BJ (cell line): ENCODE results near the gene TOMT. TPM values are rescaled to one million over a fixed set of nuclear protein-coding genes. Genes with fewer than 3 reads are reported as not detected.
"Not testable (repeated sequence)": the region's sequence is repeated elsewhere in the genome, so short reads cannot be mapped to it uniquely, and the experiment has no call there.

ENCODE experiments used
- CTCF ChIA-PET: fragments of 350-600 bp; formaldehyde crosslinking; extraction: SDS; loops from one replicate; lab custom pipeline; 2021; ENCODE audit warnings: antibody characterized with exemption, inconsistent platforms; lab: Yijun Ruan, JAX
- POLR2A ChIA-PET: fragments of 300-600 bp; sonication (Branson Sonifier 250); formaldehyde crosslinking; extraction: SDS; loops from one replicate; lab custom pipeline; 2021; ENCODE audit warnings: antibody characterized with exemption; lab: Charles Lee
- DNase-seq: peaks from one replicate; pipeline ENCODE4 v3.0.0-alpha.2; 2011; ENCODE audit warnings: low read depth
- H3K27me3 ChIP-seq: 2 replicates; pipeline ENCODE4 v1.6.0; 2011; ENCODE audit warnings: low read length; ENCODE audit not compliant: control insufficient read depth, insufficient read depth
- H3K36me3 ChIP-seq: 2 replicates; pipeline ENCODE4 v1.5.1; 2011; ENCODE audit warnings: low read length; ENCODE audit not compliant: control insufficient read depth, insufficient read depth
- H3K4me3 ChIP-seq: 2 replicates; pipeline ENCODE4 v1.5.1; 2011; ENCODE audit warnings: low read depth, mild to moderate bottlenecking, control low read depth, low read length
- polyA plus RNA-seq: library from polyadenylated mRNA; depleted of rRNA; stranded (reverse); fragments of >200 nt; gene quantifications from 2 replicates; pipeline ENCODE4 v1.2.3, GENCODE V29; 2011
- TF ChIP-seq, protein P1 (sequence below): IDR thresholded peaks from 2 replicates; pipeline ENCODE4 v1.5.1; 2011; ENCODE audit warnings: low read depth, mild to moderate bottlenecking, control low read depth, inconsistent platforms, low read length, moderate library complexity; ENCODE audit not compliant: insufficient read depth

Gene TOMT
- polyA plus RNA-seq, 1 experiment: not detected

DNA sequence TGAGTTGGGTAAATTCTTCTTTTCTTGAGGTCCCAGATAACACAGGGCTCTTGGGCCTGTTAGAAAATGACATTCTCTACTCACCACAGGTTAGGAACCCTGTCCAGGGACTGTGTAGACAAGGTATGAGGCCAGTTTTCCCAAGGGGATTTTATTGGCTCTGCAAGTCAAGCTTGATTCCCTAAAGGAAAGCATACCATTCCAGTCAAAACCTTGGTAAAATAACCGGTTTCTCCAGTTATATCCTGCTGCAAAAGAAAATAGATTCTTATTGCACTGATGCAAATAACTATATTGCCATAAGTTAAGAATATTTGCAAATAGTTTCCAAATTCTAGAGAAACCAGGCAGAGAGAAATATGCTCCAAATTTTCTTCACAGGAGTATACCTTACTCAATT lies 20.2 kb downstream of the TOMT start:
- ChIA-PET POLR2A (no interaction called here), CTCF (interaction anchor here (1.2 kb wide), 2 partner anchors 9 to 305 kb away, joined by 3 to 4 read pairs; no protein-coding TSS in a partner anchor)
- no peaks in the 10 kb centered on the region for H3K27me3 ChIP-seq
- H3K4me3 ChIP-seq: no peak overlapping the region
- TF ChIP-seq, protein P1, sequence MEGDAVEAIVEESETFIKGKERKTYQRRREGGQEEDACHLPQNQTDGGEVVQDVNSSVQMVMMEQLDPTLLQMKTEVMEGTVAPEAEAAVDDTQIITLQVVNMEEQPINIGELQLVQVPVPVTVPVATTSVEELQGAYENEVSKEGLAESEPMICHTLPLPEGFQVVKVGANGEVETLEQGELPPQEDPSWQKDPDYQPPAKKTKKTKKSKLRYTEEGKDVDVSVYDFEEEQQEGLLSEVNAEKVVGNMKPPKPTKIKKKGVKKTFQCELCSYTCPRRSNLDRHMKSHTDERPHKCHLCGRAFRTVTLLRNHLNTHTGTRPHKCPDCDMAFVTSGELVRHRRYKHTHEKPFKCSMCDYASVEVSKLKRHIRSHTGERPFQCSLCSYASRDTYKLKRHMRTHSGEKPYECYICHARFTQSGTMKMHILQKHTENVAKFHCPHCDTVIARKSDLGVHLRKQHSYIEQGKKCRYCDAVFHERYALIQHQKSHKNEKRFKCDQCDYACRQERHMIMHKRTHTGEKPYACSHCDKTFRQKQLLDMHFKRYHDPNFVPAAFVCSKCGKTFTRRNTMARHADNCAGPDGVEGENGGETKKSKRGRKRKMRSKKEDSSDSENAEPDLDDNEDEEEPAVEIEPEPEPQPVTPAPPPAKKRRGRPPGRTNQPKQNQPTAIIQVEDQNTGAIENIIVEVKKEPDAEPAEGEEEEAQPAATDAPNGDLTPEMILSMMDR: no peak
- H3K36me3 ChIP-seq: no peaks in the 10 kb centered on the region
- no peak for DNase-seq

DNA sequence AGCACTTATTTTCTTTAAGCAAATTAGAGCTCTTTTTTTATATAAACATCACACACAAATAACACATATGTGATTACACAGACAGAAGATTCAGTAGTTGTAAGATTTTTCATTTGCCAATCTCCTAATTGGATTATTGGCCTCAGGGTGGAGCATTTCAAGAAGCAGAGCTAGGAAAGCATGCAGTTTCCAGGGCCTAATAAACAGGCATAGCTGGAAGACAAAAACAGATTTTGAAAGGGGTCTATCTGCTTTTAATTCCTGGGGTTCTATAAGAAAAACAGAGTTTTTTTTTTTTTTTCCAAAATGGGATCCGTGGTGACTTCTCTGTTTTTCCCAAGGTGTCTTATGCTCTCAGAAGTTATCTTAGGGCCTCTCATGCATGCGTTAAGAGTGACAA lies 22.2 kb downstream of the TOMT start:
- Histone ChIP-seq H3K36me3 (no peaks in the 10 kb centered on the region), H3K4me3 (no peak overlapping the region), H3K27me3 (no peaks in the 10 kb centered on the region)
- no peak for DNase-seq
- CTCF ChIA-PET: interaction anchor here (0.6 to 2.4 kb wide), 3 partner anchors 16 to 260 kb away, joined by 3 to 11 read pairs (median 3); no protein-coding TSS in a partner anchor
- POLR2A ChIA-PET: no interaction called here
- TF ChIP-seq, protein P1: no peak

DNA sequence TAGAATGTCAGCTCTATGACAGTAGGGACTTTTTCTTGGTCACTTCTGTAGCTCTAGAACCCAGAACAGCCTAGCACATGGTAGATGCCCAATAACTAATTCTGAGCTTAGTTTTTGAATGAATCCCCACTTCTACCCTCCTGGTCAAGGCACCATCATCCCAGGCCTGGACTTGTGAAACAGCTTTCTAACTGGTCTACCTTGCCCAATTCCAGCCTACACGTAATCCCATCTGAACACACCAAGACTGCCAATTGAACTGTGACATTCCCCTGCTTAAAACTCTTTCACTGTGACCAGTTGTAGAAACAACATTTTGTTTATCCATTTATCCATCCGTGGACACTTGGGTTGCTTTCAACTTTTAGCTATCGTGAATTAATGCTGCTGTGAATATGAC lies 23.7 kb downstream of the TOMT start:
- DNase-seq: no peak
- no peak overlapping the region for H3K4me3 ChIP-seq
- TF ChIP-seq, protein P1: no peak
- no peaks in the 10 kb centered on the region for H3K27me3 ChIP-seq
- no peaks in the 10 kb centered on the region for H3K36me3 ChIP-seq
- POLR2A ChIA-PET: no interaction called here
- CTCF ChIA-PET: interaction anchor here (1.4 to 2.4 kb wide), 2 partner anchors 15 to 16 kb away, joined by 4 to 11 read pairs; partner anchors contain the start of gene ANAPC15

DNA sequence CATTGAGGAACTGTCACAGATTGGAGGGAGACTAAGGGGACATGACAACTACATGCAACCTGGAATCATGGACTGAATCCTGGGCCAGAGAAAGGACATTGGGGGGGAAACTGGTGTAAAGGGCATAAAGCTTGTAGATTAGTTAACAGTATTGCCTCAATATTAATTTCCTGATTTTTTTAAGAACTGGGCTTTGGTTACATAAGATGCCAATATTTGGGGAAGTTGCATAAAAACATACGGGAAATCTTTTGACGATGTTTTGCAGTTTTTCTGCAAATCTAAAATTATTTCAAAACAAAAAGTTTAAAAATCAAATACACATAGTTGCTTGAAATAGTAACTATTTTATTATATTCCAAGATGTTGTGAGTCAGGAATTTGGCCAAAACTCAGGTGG lies 26.9 kb downstream of the TOMT start:
- DNase-seq: no peak
- TF ChIP-seq, protein P1: no peak
- POLR2A ChIA-PET: no interaction called here
- H3K27me3 ChIP-seq: no peaks in the 10 kb centered on the region
- CTCF ChIA-PET: no interaction called here
- H3K36me3 ChIP-seq: no peaks in the 10 kb centered on the region
- H3K4me3 ChIP-seq: no peak overlapping the region

DNA sequence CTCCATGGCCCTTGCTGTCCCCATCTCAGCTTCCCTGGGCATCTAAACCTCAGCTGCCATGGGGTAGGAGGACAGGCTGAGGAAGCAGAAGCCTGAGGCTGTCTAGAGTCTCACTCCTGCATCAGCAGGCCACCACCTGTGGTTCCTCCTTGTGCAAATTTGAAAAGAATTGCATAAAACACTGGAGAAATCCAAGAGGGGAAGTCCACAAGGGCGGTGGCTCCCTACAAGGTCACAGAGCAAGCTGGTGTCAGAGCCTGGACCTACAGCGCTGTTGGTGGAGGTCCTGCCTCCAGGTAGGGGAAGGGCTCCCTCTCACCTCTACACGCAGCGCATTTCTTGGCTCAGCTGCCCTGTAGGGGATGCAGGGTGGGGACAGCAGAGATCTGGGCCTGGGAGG lies 29.7 kb downstream of the TOMT start, which contains the start of gene FOLR3:
Gene FOLR3, plus strand, starts transcription at position 253 of the 400 bp plus-strand sequence. CDS start 228 bp downstream, outside the sequence.
- H3K4me3 ChIP-seq, H3K27me3 ChIP-seq, POLR2A ChIA-PET, DNase-seq, H3K36me3 ChIP-seq: not testable (repeated sequence)
- CTCF ChIA-PET: interaction anchor here (0.6 to 1.7 kb wide), 3 partner anchors 9 to 17 kb away, joined by 3 to 7 read pairs (median 4); no protein-coding TSS in a partner anchor
